Upper lobe of left lung (tissue), 4 donors: Measurements from ENCODE around the gene C13orf46.

Experiments used
- EP300 ChIP-seq, 4 donors: sonication (generic); formaldehyde crosslinking; IDR thresholded peaks; one replicate each; pipeline ENCODE4 v1.5.1; 2017; ENCODE audit warnings: antibody characterized with exemption in 4 of 4, control low read depth in 2 of 4
- POLR2A ChIP-seq, 4 donors: fragments of 450-650 bp; IDR thresholded peaks; one replicate each; pipeline ENCODE4 v1.5.1; 2016 to 2017; ENCODE audit warnings: antibody characterized with exemption in 4 of 4, mild to moderate bottlenecking in 2 of 4
- POLR2AphosphoS5 ChIP-seq, 2 donors: sonication (generic); formaldehyde crosslinking; IDR thresholded peaks; one replicate each; pipeline ENCODE4 v1.5.1; 2017; ENCODE audit warnings: antibody characterized with exemption in 2 of 2
- TF ChIP-seq, protein P1 (sequence below), 6 experiments: fragments of 450-650 bp in 4 of 6; fragments of 200-600 bp in 2 of 6; sonication (generic) in 2 of 6; IDR thresholded peaks; one replicate each; pipeline ENCODE4 v1.5.1; 2016 to 2019; ENCODE audit warnings: antibody characterized with exemption in 6 of 6

DNA sequence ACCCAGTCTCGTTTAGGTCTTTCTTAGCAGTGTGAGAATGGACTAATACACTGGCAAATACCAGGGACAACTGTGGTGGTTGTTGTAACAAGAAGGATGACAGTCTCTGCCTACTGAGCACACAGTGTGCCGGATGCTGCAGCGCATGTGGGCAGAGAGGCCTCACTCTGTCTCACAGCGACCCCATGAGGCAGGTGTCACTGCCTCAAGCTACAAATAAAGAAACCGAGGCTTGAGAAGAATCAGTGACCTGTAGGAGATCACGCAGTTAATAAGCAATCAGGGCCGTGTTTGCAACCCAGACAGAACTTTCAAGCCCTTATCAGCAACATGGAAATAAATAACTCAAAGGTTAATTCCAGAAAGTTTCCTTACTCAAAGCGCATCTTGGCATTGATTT lies 69.5 kb downstream of the C13orf46 start:
- TF ChIP-seq POLR2A (IDR thresholded peaks at IDR 0.05) (no peak), POLR2AphosphoS5 (IDR thresholded peaks at IDR 0.05) (peak in 1 of 2 donors; percentile 27), EP300 (IDR thresholded peaks at IDR 0.05) (no peak)
- TF ChIP-seq, protein P1, sequence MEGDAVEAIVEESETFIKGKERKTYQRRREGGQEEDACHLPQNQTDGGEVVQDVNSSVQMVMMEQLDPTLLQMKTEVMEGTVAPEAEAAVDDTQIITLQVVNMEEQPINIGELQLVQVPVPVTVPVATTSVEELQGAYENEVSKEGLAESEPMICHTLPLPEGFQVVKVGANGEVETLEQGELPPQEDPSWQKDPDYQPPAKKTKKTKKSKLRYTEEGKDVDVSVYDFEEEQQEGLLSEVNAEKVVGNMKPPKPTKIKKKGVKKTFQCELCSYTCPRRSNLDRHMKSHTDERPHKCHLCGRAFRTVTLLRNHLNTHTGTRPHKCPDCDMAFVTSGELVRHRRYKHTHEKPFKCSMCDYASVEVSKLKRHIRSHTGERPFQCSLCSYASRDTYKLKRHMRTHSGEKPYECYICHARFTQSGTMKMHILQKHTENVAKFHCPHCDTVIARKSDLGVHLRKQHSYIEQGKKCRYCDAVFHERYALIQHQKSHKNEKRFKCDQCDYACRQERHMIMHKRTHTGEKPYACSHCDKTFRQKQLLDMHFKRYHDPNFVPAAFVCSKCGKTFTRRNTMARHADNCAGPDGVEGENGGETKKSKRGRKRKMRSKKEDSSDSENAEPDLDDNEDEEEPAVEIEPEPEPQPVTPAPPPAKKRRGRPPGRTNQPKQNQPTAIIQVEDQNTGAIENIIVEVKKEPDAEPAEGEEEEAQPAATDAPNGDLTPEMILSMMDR (IDR thresholded peaks at IDR 0.05): peak; percentile 42 to 64 (median 56)
